ENCODE measurements around the gene ULK1.

DNA sequence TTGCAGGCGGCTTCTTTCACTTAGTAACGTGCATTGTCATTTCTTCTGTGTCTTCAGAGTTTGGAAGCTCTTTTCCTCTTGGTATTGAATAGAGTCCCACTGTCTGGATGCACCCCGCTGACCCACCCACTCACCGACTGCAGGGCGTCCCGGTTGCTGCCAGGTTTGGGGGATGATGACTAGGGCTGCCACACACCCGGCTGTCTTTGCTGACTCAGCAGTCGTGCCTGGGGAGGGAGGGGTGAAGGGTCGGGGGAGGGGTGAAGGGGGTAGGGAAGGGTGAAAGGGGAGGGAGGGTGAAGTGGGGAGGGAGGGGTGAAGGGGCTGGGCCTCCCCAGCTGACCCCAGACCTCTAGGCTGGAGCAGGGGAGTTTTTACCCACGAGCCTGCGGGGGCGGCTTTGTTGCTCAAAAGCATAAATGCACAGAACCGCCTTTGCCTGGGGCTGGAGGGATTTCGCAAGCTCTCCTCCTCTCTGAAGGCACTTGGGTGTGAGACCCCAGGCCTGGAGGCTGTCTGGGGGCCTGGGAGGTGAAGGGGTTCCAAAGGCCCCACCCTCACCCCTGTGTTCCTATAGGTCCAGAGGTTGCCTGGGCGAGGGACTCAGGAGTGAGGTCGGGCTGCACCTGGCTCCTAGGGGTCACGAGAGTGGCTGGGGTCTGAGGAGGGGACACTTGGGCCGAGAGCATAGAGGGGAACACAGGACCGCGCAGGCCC lies 31.3 kb upstream of the ULK1 start:
- TF ChIP-seq, protein P1, sequence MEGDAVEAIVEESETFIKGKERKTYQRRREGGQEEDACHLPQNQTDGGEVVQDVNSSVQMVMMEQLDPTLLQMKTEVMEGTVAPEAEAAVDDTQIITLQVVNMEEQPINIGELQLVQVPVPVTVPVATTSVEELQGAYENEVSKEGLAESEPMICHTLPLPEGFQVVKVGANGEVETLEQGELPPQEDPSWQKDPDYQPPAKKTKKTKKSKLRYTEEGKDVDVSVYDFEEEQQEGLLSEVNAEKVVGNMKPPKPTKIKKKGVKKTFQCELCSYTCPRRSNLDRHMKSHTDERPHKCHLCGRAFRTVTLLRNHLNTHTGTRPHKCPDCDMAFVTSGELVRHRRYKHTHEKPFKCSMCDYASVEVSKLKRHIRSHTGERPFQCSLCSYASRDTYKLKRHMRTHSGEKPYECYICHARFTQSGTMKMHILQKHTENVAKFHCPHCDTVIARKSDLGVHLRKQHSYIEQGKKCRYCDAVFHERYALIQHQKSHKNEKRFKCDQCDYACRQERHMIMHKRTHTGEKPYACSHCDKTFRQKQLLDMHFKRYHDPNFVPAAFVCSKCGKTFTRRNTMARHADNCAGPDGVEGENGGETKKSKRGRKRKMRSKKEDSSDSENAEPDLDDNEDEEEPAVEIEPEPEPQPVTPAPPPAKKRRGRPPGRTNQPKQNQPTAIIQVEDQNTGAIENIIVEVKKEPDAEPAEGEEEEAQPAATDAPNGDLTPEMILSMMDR (IDR thresholded peaks at IDR 0.05 in 8 of 11, conservative IDR thresholded peaks at IDR 0.05 in 3 of 11) = no peak
- TF ChIP-seq POLR2A (IDR thresholded peaks at IDR 0.05) = no peak

All from spleen (tissue), 7 donors.